Lower leg skin (tissue), 3 donors: ENCODE results near the gene IGSF22.

ENCODE experiments used
- POLR2A ChIP-seq, 2 donors: fragments of 450-650 bp; IDR thresholded peaks; one replicate each; pipeline ENCODE4 v1.6.1; 2016 to 2017; ENCODE audit warnings: antibody characterized with exemption in 2 of 2, mild to moderate bottlenecking in 1 of 2, moderate library complexity in 1 of 2
- TF ChIP-seq, protein P1 (sequence below), 3 donors: fragments of 450-650 bp; IDR thresholded peaks; one replicate each; pipeline ENCODE4 v1.5.1; 2016; ENCODE audit warnings: antibody characterized with exemption in 3 of 3, mild to moderate bottlenecking in 3 of 3, moderate library complexity in 2 of 3

DNA sequence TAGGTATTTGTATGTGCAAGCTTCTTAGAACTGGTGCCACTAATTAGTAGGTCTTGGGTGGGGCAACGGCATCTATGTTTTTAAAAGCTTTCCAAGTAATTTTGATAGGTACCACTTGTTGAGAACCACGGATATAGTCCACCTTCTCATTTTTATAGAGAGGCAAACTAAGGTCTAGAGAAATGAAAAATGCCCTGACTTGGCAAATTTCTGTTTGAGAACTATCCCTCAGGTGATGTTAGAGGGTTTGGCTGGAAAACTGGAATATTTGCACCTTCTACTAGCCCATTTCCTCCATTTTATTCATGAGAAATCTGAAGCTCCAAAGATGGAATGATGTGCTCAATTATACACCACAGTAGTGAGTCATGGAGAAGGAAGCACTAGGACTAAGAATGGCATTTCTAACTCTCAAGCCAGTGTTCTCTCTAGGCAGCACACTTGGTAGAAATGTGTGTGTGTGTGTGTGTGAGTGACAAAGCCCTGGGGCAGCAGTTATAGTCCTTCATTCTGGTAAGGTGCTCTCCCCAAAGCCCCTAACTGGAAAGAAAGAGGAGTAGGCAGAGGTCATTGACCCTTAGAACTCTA, 29.3 kb downstream of the IGSF22 start:
- no peak for TF ChIP-seq POLR2A (IDR thresholded peaks at IDR 0.05)
- TF ChIP-seq, protein P1, sequence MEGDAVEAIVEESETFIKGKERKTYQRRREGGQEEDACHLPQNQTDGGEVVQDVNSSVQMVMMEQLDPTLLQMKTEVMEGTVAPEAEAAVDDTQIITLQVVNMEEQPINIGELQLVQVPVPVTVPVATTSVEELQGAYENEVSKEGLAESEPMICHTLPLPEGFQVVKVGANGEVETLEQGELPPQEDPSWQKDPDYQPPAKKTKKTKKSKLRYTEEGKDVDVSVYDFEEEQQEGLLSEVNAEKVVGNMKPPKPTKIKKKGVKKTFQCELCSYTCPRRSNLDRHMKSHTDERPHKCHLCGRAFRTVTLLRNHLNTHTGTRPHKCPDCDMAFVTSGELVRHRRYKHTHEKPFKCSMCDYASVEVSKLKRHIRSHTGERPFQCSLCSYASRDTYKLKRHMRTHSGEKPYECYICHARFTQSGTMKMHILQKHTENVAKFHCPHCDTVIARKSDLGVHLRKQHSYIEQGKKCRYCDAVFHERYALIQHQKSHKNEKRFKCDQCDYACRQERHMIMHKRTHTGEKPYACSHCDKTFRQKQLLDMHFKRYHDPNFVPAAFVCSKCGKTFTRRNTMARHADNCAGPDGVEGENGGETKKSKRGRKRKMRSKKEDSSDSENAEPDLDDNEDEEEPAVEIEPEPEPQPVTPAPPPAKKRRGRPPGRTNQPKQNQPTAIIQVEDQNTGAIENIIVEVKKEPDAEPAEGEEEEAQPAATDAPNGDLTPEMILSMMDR (IDR thresholded peaks at IDR 0.05) = no peak
